ENCODE data around the gene LACC1. TPM values are rescaled to one million over a fixed set of nuclear protein-coding genes. Genes with fewer than 3 reads are reported as not detected.

The LACC1 gene
- total RNA-seq, 1 experiment from 2014 or later, result 2.2 TPM

GRCh38 chr13:43878892-43879754 lies 581 bp upstream of the LACC1 start, which contains the start of gene CCDC122:
Gene CCDC122 (minus strand): TSS chr13:43879740. CDS start chr13:43869376, 10,364 bp downstream.
- DNase-seq, result peak; percentile 85
- Histone ChIP-seq H3K4me3 (peak within 1 kb of the TSS; percentile 71), H3K9me3 (no peaks in the 10 kb centered on the region), H3K27me3 (no peaks in the 10 kb centered on the region), H3K36me3 (no peaks in the 10 kb centered on the region)

GRCh38 chr13:43880214-43880855 lies 631 bp downstream of the LACC1 start:
- Histone ChIP-seq H3K9me3 (no peaks in the 10 kb centered on the region), H3K4me3 (peak overlapping the region; percentile 71), H3K36me3 (no peaks in the 10 kb centered on the region), H3K27me3 (no peaks in the 10 kb centered on the region)
- DNase-seq, result no peak

- H3K4me3 ChIP-seq, result no peak overlapping the region
- H3K9me3 ChIP-seq, result no peaks in the 10 kb centered on the region
- H3K36me3 ChIP-seq, result no peaks in the 10 kb centered on the region
- H3K27me3 ChIP-seq, result no peaks in the 10 kb centered on the region
- DNase-seq, result no peak
Observed at GRCh38 chr13:43880926-43881325, 1.2 kb downstream of the LACC1 start.

GRCh38 chr13:43881580-43881979 lies 1.9 kb downstream of the LACC1 start:
- Histone ChIP-seq H3K27me3 (no peaks in the 10 kb centered on the region), H3K36me3 (no peaks in the 10 kb centered on the region), H3K4me3 (no peak overlapping the region), H3K9me3 (no peaks in the 10 kb centered on the region)
- DNase-seq, result no peak

- Histone ChIP-seq H3K27me3 (no peaks in the 10 kb centered on the region), H3K36me3 (no peaks in the 10 kb centered on the region), H3K9me3 (no peaks in the 10 kb centered on the region), H3K4me3 (no peak overlapping the region)
- DNase-seq, result no peak
Observed at GRCh38 chr13:43883631-43884030, 3.9 kb downstream of the LACC1 start.

- H3K4me3 ChIP-seq, result no peak overlapping the region
- no peak for DNase-seq
- no peaks in the 10 kb centered on the region for H3K27me3 ChIP-seq
- no peaks in the 10 kb centered on the region for H3K36me3 ChIP-seq
- H3K9me3 ChIP-seq, result no peaks in the 10 kb centered on the region
Observed at GRCh38 chr13:43884222-43884621, 4.5 kb downstream of the LACC1 start.

- Histone ChIP-seq H3K27me3 (no peaks in the 10 kb centered on the region), H3K4me3 (no peak overlapping the region), H3K36me3 (no peaks in the 10 kb centered on the region), H3K9me3 (no peaks in the 10 kb centered on the region)
- DNase-seq, result no peak
Observed at GRCh38 chr13:43894438-43894837, 14.7 kb downstream of the LACC1 start.

GRCh38 chr13:43895940-43896339 lies 16.2 kb downstream of the LACC1 start:
- Histone ChIP-seq H3K9me3 (no peaks in the 10 kb centered on the region), H3K36me3 (no peaks in the 10 kb centered on the region), H3K27me3 (no peaks in the 10 kb centered on the region), H3K4me3 (no peak overlapping the region)
- no peak for DNase-seq

GRCh38 chr13:43905435-43906031 lies 25.8 kb downstream of the LACC1 start:
- Histone ChIP-seq H3K4me3 (no peak overlapping the region), H3K36me3 (no peaks in the 10 kb centered on the region), H3K27me3 (peaks cover 2% of the 10 kb centered on the region), H3K9me3 (no peaks in the 10 kb centered on the region)
- DNase-seq, result no peak

- peak; percentile 6 for DNase-seq
- H3K27me3 ChIP-seq, result no peaks in the 10 kb centered on the region; the same call in 1 of the 2 replicates
- H3K36me3 ChIP-seq, result no peaks in the 10 kb centered on the region
- H3K4me3 ChIP-seq, result no peak overlapping the region
- no peaks in the 10 kb centered on the region for H3K9me3 ChIP-seq
Observed at GRCh38 chr13:43908156-43909126, 28.7 kb downstream of the LACC1 start.

GRCh38 chr13:43910856-43911255 lies 31.2 kb downstream of the LACC1 start:
- Histone ChIP-seq H3K36me3 (no peaks in the 10 kb centered on the region), H3K4me3 (no peak overlapping the region), H3K9me3 (no peaks in the 10 kb centered on the region), H3K27me3 (no peaks in the 10 kb centered on the region)
- DNase-seq, result no peak

- no peaks in the 10 kb centered on the region for H3K36me3 ChIP-seq
Observed at GRCh38 chr13:43911278-43911677, 31.6 kb downstream of the LACC1 start.

GRCh38 chr13:43911871-43912270 lies 32.2 kb downstream of the LACC1 start:
- DNase-seq, result no peak
- Histone ChIP-seq H3K4me3 (no peak overlapping the region), H3K36me3 (no peaks in the 10 kb centered on the region), H3K9me3 (no peaks in the 10 kb centered on the region), H3K27me3 (no peaks in the 10 kb centered on the region)

More at GRCh38 chr13:43911278-43911677, 31.6 kb downstream of the LACC1 start:
- Histone ChIP-seq H3K4me3 (no peak overlapping the region), H3K9me3 (no peaks in the 10 kb centered on the region), H3K27me3 (no peaks in the 10 kb centered on the region)
- no peak for DNase-seq

- Histone ChIP-seq H3K9me3 (no peaks in the 10 kb centered on the region), H3K4me3 (no peak overlapping the region), H3K27me3 (no peaks in the 10 kb centered on the region), H3K36me3 (no peaks in the 10 kb centered on the region)
- DNase-seq, result no peak
Observed at GRCh38 chr13:43915451-43915850, 35.7 kb downstream of the LACC1 start.

- Histone ChIP-seq H3K9me3 (no peaks in the 10 kb centered on the region), H3K36me3 (no peaks in the 10 kb centered on the region), H3K4me3 (no peak overlapping the region), H3K27me3 (no peaks in the 10 kb centered on the region)
- DNase-seq, result peak; percentile 9
Observed at GRCh38 chr13:43916828-43917227, 37.1 kb downstream of the LACC1 start.

GRCh38 chr13:43918636-43919035 lies 38.9 kb downstream of the LACC1 start:
- Histone ChIP-seq H3K4me3 (no peak overlapping the region), H3K27me3 (no peaks in the 10 kb centered on the region), H3K9me3 (no peaks in the 10 kb centered on the region), H3K36me3 (no peaks in the 10 kb centered on the region)
- no peak for DNase-seq

All from MG63 (cell line).